Fibroblast of skin of right quadriceps (primary cell): Measurements from ENCODE around the gene UAP1L1.

Experiments
- DNase-seq: peaks from one replicate; pipeline ENCODE4 v3.0.0-alpha.2; 2013

The UAP1L1 gene

GRCh38 chr9:137077758-137078693 lies 709 bp downstream of the UAP1L1 start:
- DNase-seq = no peak

DNA sequence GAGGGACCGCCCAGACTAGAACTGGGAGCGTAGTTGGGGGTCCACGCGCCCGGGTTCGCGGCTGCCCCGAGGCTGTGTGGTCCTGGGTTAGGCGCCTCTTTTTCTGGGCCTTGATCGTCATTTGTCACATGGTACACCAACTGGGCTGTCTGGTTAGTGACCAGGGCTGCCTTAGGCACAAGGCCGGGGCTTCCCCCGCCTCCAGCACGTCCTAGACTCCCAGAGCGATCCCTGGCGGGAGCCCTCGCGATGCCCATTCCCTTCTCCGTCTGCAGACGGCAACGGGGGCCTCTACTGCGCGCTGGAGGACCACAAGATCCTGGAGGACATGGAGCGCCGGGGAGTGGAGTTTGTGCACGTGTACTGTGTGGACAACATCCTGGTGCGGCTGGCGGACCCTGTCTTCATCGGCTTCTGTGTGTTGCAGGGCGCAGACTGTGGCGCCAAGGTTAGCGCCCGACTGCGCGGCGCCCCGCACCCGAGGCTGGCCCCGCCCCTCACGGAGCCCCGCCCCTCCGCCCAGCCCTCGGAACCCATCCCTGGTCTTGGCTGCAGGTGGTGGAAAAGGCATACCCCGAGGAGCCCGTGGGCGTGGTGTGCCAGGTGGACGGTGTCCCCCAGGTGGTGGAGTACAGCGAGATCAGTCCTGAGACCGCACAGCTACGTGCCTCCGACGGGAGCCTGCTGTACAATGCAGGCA lies 1.5 kb downstream of the UAP1L1 start:
- DNase-seq = no peak

- DNase-seq = no peak
Observed at GRCh38 chr9:137079401-137079787, 2.1 kb downstream of the UAP1L1 start.

DNA sequence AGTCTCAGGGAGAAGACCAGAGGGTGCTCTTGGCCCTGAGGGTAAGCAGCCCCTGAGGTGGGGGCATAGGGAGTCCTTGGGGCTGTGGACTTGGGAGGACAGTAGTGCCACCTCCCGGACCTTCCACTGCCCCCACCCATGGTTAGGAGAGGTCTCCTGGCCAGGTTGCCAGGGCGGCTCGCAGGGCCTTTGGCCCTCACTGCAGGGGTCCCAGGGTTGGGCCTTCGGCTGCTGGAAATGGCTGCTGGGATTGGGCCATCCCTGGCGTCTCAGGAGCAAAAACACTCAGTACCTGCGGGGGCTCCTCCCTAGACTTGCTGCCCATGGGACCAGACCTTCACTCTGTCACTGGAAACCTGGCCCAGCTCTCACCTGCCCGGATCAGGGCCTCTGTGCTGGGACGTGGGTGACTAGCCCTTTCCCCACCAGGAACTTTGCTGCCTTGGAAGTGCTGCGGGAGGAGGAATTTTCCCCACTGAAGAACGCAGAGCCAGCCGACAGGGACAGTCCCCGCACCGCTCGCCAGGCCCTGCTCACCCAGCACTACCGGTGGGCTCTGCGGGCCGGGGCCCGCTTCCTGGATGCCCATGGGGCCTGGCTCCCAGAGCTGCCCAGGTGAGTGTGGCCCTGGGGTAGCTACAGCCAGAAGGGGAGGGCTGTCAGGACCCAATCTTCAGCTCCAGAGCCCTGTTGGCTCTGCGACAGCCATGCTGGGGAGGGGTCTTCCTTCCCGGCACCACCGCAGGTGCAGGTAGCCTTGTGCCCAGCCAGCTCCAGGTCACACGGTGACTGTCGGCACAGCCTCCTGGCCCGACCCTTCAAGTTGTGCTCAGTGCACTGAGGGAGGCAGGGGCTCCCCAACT lies 3.2 kb downstream of the UAP1L1 start:
- no peak for DNase-seq

- DNase-seq = no peak
Observed at GRCh38 chr9:137082222-137082924, 5.1 kb downstream of the UAP1L1 start.

- DNase-seq = no peak
Observed at GRCh38 chr9:137082925-137083290, 5.6 kb downstream of the UAP1L1 start.

DNA sequence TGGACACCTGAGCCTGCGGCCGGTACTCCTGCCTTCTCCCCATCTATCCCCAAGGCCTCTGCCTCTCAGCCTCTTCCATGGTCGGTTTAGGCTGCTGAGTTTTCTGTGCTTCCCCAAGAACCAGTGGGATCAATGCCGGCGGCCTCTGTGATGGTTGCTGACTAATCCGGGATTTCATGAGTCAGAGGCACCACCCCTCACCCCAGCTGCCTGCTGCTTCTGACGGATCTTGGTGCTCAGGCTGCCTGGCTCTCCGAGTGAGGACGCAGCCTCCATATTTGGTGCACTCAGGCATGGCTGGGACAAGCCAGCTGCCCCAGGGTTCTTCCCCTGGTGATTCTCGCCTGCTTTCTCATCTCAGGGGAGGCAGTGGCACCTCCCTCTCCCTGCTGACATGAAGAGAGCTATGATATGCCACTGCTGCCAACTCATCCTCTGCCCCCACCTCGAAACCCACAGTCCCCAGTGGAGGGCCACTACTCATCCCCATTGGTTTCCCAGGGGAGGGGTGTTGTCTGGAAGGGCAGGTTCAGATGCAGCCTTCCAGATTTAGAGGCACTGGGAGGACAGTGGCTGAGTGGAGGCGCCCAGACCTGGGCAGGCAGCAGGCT lies 6.2 kb downstream of the UAP1L1 start:
- peak; percentile 96 for DNase-seq

- DNase-seq = no peak
Observed at GRCh38 chr9:137084526-137084925, 7.2 kb downstream of the UAP1L1 start.

- DNase-seq = no peak
Observed at GRCh38 chr9:137085920-137086530, 8.7 kb downstream of the UAP1L1 start.

GRCh38 chr9:137086531-137087408 lies 9.5 kb downstream of the UAP1L1 start, which contains the start of gene MAN1B1:
MAN1B1 (plus strand) TSS chr9:137086985; CDS start chr9:137087000, 15 bp downstream.
- peak; percentile 98 for DNase-seq

GRCh38 chr9:137087409-137087925 lies 10.2 kb downstream of the UAP1L1 start:
- DNase-seq = no peak

DNA sequence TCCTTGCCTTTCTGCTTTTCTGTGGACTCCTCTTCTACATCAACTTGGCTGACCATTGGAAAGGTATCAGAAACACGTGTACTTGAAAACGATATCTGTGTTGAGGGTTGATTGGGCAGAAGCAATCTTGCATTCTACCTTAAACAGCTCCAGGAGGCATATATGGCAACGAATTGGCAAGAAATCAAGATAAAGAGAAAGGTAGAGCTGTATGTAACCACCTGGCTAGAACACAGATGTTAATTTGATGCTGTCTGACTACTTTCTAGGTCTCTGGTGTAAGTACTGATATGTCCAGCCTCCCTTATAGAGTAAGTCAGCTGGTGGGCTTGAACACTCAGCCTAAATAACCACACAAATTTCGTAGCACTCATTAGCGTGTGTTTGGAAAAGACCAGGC lies 10.8 kb downstream of the UAP1L1 start:
- DNase-seq = no peak

DNA sequence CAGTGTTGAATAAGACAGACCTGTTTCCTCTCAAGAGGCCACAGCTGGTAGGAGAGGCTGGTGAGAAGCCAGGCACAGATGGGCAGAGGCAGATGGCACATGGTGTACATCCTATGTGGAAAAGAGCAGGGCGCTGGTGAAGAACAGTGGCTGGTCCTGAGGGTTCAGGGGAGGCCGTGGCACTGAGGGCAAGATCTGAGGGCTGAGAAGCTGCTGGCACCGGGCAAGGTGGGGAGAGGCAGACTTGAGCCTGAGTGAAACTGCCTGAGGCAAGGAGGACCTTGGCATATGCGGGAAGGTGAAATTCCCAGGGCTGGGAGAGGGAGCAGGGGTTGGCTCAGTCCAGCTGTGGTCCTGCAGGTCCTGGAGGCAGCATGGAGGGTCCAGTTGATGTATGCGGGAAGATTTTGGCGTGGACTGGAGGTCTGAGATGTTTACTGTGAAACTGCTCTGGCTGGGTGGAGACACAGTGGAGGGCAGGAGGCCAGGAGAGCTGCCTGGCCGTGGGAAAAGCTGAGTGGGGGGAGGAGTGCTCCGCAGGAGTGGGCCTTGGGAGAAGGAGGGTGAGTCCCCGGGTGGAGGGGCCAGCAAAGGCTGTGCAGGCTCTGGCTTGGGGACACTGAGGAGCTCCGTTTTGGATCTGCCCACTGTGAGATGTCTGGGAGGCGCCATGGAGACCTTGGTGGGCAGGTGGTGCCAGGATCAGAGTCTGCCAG lies 12.1 kb downstream of the UAP1L1 start:
- no peak for DNase-seq

DNA sequence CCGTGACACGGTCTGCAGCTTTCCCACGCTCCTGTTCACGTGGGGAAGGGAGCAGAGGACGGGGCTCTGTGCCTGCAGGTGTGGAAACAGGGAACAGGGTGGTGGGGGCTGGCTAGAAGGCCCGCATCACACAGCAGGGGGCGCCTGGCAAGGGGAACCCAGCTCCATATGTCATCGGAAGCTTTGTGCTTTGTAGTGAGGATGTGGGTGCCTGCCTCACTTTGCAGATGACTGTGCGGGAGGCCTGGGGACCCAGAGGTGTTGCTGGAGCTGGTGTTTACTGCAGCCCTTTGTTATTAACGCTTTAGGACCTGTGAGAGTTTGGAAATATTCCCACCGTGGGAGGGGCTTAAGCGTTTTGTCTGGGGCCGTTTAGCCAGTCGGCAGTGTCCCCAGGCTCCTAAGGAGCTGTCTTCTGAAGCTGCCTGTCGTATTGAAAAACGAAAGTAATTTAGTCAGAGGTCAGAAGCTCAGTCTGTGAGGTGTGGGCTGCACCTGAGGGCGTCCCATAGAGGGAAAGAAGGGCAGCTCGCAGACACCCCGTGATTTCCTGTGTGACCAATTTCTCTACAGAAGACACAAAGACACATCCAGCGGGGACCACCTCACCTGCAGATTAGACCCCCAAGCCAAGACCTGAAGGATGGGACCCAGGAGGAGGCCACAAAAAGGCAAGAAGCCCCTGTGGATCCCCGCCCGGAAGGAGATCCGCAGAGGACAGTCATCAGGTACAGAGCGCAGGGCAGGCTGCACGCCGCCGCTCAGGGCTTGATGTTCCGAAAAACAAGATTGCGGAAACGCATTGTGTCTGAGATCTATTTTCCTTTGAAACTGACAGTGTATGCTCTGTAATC lies 18.6 kb downstream of the UAP1L1 start:
- no peak for DNase-seq

DNA sequence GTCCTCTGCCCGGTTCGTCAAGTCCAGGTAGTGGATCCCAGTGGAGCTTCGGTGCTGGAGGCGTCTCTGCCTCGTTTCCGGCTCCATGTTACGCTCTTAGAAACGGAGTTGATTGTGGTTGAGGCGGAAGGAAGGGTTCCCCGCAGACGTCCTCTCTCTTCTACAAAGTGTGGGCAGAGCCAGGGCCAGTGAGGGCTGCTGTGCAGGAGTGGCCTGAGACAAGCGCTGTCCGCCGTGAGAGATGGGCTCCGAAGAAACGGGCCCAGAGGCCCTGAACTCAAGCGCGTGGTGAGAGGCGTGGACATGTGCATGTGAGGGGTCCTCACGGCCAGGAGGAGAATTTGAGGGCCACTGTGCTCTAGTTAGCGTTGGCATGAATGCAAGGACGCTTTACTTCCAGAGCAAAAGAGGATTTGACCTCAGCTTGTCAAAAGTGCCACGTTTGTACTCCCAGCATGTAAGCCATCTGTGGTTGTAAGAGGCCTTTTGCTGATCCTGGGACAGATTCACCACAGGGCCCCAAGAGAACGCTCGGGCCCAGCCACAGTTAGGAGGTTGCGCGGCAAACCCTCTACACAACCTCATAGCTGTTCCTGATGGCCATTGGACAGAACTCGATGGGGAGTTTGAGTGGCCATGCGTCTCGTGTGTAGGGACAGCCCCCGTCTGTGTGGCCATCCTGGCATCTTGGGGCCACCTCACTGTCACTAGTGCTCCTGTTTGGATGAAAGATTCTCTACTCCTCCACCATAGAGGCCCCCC lies 19.6 kb downstream of the UAP1L1 start:
- DNase-seq = no peak

- no peak for DNase-seq
Observed at GRCh38 chr9:137097761-137098462, 20.6 kb downstream of the UAP1L1 start.

- DNase-seq = no peak
Observed at GRCh38 chr9:137099231-137099630, 21.9 kb downstream of the UAP1L1 start.
